Measurements from ENCODE around the gene SMYD5.

Gene SMYD5

GRCh38 chr2:73218298-73218697 is 4.3 kb downstream of the SMYD5 start:
- no peak overlapping the region for H2AK5ac ChIP-seq (ENCODE audit: low read length)
- no peak overlapping the region for H3K4ac ChIP-seq (ENCODE audit: low read depth, low read length)
- H4K8ac ChIP-seq (ENCODE audit: low read depth, low read length): no peak overlapping the region
- peaks cover 0 to 7% of the 10 kb centered on the region in 2 experiments for H3K4me1 ChIP-seq (ENCODE audit: control insufficient read depth in 1 of 2, insufficient read depth in 2 of 2, low read length in 2 of 2)
- H2AFZ ChIP-seq (ENCODE audit: insufficient read depth, low read length, poor library complexity): no peak overlapping the region
- H3K36me3 ChIP-seq (ENCODE audit: control insufficient read depth in 1 of 2, insufficient read depth in 2 of 2, low read length in 2 of 2): peaks cover 14 to 25% of the 10 kb centered on the region in 2 experiments
- no peak overlapping the region for H3K14ac ChIP-seq (ENCODE audit: low read length)
- H2BK120ac ChIP-seq (ENCODE audit: insufficient read depth, low read length, poor library complexity): no peak overlapping the region
- H3K79me2 ChIP-seq (ENCODE audit: control insufficient read depth, insufficient read depth, low read length, poor library complexity): peaks cover 5% of the 10 kb centered on the region
- H3K79me1 ChIP-seq (ENCODE audit: low read length): peaks cover 5% of the 10 kb centered on the region
- H4K12ac ChIP-seq (ENCODE audit: low read depth, low read length): no peak overlapping the region
- no peak overlapping the region for H3K4me2 ChIP-seq (ENCODE audit: low read length)
- H3K9me3 ChIP-seq (ENCODE audit: insufficient read depth, low read depth, low read length): no peaks in the 10 kb centered on the region
- no peak overlapping the region for H4K91ac ChIP-seq (ENCODE audit: low read depth, low read length)
- H2BK5ac ChIP-seq (ENCODE audit: low read depth, low read length, poor library complexity): no peak overlapping the region
- no peak overlapping the region for H3K27ac ChIP-seq (ENCODE audit: low read depth, low read length)
- H3K27me3 ChIP-seq (ENCODE audit: insufficient read depth, low read length): no peaks in the 10 kb centered on the region
- H3K18ac ChIP-seq (ENCODE audit: low read length): no peak overlapping the region
- H3K9ac ChIP-seq (ENCODE audit: low read length): no peak overlapping the region
- H3K23ac ChIP-seq (ENCODE audit: low read length): no peak overlapping the region
- H2BK12ac ChIP-seq (ENCODE audit: low read length): no peak overlapping the region
- DNase-seq: peak in 1 of 2 donors; percentile 25
- H3K4me3 ChIP-seq (ENCODE audit: low read depth, low read length): no peak overlapping the region

DNA sequence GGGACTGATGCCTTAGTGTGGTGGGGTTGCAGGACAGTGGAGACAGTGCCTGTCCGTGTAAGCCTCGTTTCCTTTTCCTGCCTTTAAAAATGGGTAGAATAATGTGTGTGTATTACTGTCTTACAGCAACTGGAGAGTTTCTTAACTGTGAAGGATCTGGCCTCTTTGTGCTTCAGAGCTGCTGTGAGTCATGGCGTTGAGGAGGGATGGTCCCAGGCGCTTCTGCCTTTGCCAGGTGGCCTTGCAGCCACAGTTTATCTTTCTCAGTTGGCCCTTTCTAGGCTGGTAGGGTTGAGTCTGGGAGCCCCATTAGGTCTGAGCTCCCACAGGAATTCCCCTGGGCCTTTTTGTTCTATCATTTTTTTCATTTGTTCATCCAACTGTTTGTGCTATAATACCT is 9.8 kb downstream of the SMYD5 start:
- peaks cover 3% of the 10 kb centered on the region for H3K9me3 ChIP-seq (ENCODE audit: insufficient read depth, low read depth, low read length)
- DNase-seq: no peak
- H3K27me3 ChIP-seq (ENCODE audit: insufficient read depth, low read length): no peaks in the 10 kb centered on the region
- no peak overlapping the region for H2AK5ac ChIP-seq (ENCODE audit: low read length)
- H3K23ac ChIP-seq (ENCODE audit: low read length): no peak overlapping the region
- no peak overlapping the region for H2AFZ ChIP-seq (ENCODE audit: insufficient read depth, low read length, poor library complexity)
- H3K18ac ChIP-seq (ENCODE audit: low read length): no peak overlapping the region
- no peak overlapping the region for H3K4me3 ChIP-seq (ENCODE audit: low read depth, low read length)
- H3K14ac ChIP-seq (ENCODE audit: low read length): no peak overlapping the region
- H3K9ac ChIP-seq (ENCODE audit: low read length): no peak overlapping the region
- no peak overlapping the region for H4K8ac ChIP-seq (ENCODE audit: low read depth, low read length)
- peaks cover 39 to 67% of the 10 kb centered on the region in 2 experiments for H3K36me3 ChIP-seq (ENCODE audit: control insufficient read depth in 1 of 2, insufficient read depth in 2 of 2, low read length in 2 of 2)
- peaks cover 0 to 2% of the 10 kb centered on the region in 2 experiments for H3K4me1 ChIP-seq (ENCODE audit: control insufficient read depth in 1 of 2, insufficient read depth in 2 of 2, low read length in 2 of 2)
- no peak overlapping the region for H3K27ac ChIP-seq (ENCODE audit: low read depth, low read length)
- no peak overlapping the region for H2BK12ac ChIP-seq (ENCODE audit: low read length)
- no peak overlapping the region for H4K91ac ChIP-seq (ENCODE audit: low read depth, low read length)
- H3K79me2 ChIP-seq (ENCODE audit: control insufficient read depth, insufficient read depth, low read length, poor library complexity): no peaks in the 10 kb centered on the region
- no peak overlapping the region for H4K12ac ChIP-seq (ENCODE audit: low read depth, low read length)
- no peak overlapping the region for H3K4ac ChIP-seq (ENCODE audit: low read depth, low read length)
- no peak overlapping the region for H2BK120ac ChIP-seq (ENCODE audit: insufficient read depth, low read length, poor library complexity)
- no peak overlapping the region for H3K4me2 ChIP-seq (ENCODE audit: low read length)
- no peaks in the 10 kb centered on the region for H3K79me1 ChIP-seq (ENCODE audit: low read length)
- no peak overlapping the region for H2BK5ac ChIP-seq (ENCODE audit: low read depth, low read length, poor library complexity)
- WGBS (ENCODE audit: extremely low coverage, insufficient coverage, insufficient read length): no CpG with 5 or more reads among the region's 4 CpGs

DNA sequence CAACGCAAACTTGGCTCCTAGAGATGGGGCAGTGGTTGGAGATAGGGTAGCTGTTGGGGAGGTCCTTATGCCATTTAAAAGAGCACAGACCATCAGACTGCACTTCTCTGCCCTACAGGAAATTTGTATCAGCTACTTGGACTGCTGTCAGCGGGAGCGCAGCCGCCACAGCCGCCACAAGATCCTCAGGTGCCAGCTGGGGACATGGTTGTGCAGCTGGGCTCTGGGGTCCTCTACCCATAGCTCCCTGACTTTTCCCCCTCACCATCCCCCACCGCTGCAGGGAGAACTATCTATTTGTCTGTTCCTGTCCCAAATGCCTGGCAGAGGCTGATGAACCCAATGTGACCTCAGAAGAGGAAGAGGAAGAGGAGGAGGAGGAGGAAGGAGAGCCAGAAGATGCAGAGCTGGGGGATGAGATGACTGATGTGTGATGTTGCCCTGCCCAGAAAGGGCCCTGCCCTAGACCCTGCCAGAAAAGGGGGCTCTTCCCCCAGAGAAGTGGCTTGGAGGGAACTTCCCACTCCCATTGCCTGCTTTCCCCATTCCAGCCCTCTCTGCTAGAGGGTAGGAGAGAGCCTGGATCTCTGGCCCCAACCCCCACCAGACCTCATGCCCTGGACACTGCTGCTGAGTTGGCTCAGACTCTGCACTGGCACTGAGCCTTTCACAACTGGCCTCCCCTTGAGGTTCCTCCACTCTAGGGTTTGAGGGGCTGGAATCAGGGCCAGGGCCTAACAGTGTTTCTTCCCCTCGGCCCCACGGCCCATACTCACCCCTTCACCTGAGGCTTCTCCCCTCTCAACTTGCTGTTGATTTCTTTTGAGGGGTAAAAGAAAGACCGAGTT is 11.7 kb downstream of the SMYD5 start:
- H4K91ac ChIP-seq (ENCODE audit: low read depth, low read length): no peak overlapping the region
- H3K36me3 ChIP-seq (ENCODE audit: control insufficient read depth in 1 of 2, insufficient read depth in 2 of 2, low read length in 2 of 2): peaks cover 38 to 68% of the 10 kb centered on the region in 2 experiments
- no peak overlapping the region for H4K12ac ChIP-seq (ENCODE audit: low read depth, low read length)
- H3K27me3 ChIP-seq (ENCODE audit: insufficient read depth, low read length): no peaks in the 10 kb centered on the region
- H2AK5ac ChIP-seq (ENCODE audit: low read length): no peak overlapping the region
- H3K18ac ChIP-seq (ENCODE audit: low read length): no peak overlapping the region
- no peak overlapping the region for H2BK12ac ChIP-seq (ENCODE audit: low read length)
- no peak for DNase-seq
- no peak overlapping the region for H2BK120ac ChIP-seq (ENCODE audit: insufficient read depth, low read length, poor library complexity)
- no peak overlapping the region for H4K8ac ChIP-seq (ENCODE audit: low read depth, low read length)
- no peak overlapping the region for H2AFZ ChIP-seq (ENCODE audit: insufficient read depth, low read length, poor library complexity)
- H3K27ac ChIP-seq (ENCODE audit: low read depth, low read length): no peak overlapping the region
- H3K9me3 ChIP-seq (ENCODE audit: insufficient read depth, low read depth, low read length): peaks cover 3% of the 10 kb centered on the region
- H3K4me1 ChIP-seq (ENCODE audit: control insufficient read depth in 1 of 2, insufficient read depth in 2 of 2, low read length in 2 of 2): no peaks in the 10 kb centered on the region
- WGBS (ENCODE audit: extremely low coverage, insufficient coverage, insufficient read length): no CpG with 5 or more reads among the region's 9 CpGs
- no peak overlapping the region for H3K14ac ChIP-seq (ENCODE audit: low read length)
- H3K4ac ChIP-seq (ENCODE audit: low read depth, low read length): no peak overlapping the region
- no peak overlapping the region for H3K9ac ChIP-seq (ENCODE audit: low read length)
- no peak overlapping the region for H2BK5ac ChIP-seq (ENCODE audit: low read depth, low read length, poor library complexity)
- H3K23ac ChIP-seq (ENCODE audit: low read length): no peak overlapping the region
- H3K79me1 ChIP-seq (ENCODE audit: low read length): no peaks in the 10 kb centered on the region
- H3K4me2 ChIP-seq (ENCODE audit: low read length): no peak overlapping the region
- no peak overlapping the region for H3K4me3 ChIP-seq (ENCODE audit: low read depth, low read length)
- H3K79me2 ChIP-seq (ENCODE audit: control insufficient read depth, insufficient read depth, low read length, poor library complexity): no peaks in the 10 kb centered on the region

DNA sequence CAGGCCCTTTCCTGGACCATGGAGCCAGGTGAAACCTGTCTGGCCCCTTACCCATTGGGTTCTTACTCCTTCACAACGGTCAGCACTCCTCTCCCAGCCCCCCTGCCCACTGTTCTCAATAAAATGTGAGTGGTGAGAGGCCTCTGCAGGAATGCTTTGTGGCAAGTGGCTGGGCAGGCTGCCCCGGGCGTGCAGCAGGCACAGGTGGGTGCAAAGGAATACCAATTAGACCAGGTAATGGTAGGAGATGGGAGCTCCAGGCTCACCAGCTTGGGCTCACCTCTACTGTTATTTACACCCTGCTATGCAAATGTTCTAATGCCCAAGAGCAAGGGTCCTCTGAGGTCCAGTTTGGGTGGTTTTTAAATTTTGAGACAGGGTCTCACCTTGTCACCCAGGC is 13.0 kb downstream of the SMYD5 start:
- H3K9me3 ChIP-seq (ENCODE audit: insufficient read depth, low read depth, low read length): peaks cover 3% of the 10 kb centered on the region
- no peak overlapping the region for H3K9ac ChIP-seq (ENCODE audit: low read length)
- peaks cover 34 to 59% of the 10 kb centered on the region in 2 experiments for H3K36me3 ChIP-seq (ENCODE audit: control insufficient read depth in 1 of 2, insufficient read depth in 2 of 2, low read length in 2 of 2)
- no peaks in the 10 kb centered on the region for H3K27me3 ChIP-seq (ENCODE audit: insufficient read depth, low read length)
- no peak overlapping the region for H3K4ac ChIP-seq (ENCODE audit: low read depth, low read length)
- H2AFZ ChIP-seq (ENCODE audit: insufficient read depth, low read length, poor library complexity): no peak overlapping the region
- DNase-seq: no peak
- no peak overlapping the region for H4K8ac ChIP-seq (ENCODE audit: low read depth, low read length)
- no CpG with 5 or more reads among the region's 3 CpGs for WGBS (ENCODE audit: extremely low coverage, insufficient coverage, insufficient read length)
- no peak overlapping the region for H2BK120ac ChIP-seq (ENCODE audit: insufficient read depth, low read length, poor library complexity)
- no peak overlapping the region for H3K4me3 ChIP-seq (ENCODE audit: low read depth, low read length)
- H3K79me1 ChIP-seq (ENCODE audit: low read length): no peaks in the 10 kb centered on the region
- H3K18ac ChIP-seq (ENCODE audit: low read length): no peak overlapping the region
- no peak overlapping the region for H2BK5ac ChIP-seq (ENCODE audit: low read depth, low read length, poor library complexity)
- H3K14ac ChIP-seq (ENCODE audit: low read length): no peak overlapping the region
- H3K4me2 ChIP-seq (ENCODE audit: low read length): no peak overlapping the region
- H3K23ac ChIP-seq (ENCODE audit: low read length): no peak overlapping the region
- H2AK5ac ChIP-seq (ENCODE audit: low read length): no peak overlapping the region
- no peak overlapping the region for H3K27ac ChIP-seq (ENCODE audit: low read depth, low read length)
- H4K12ac ChIP-seq (ENCODE audit: low read depth, low read length): no peak overlapping the region
- H3K4me1 ChIP-seq (ENCODE audit: control insufficient read depth in 1 of 2, insufficient read depth in 2 of 2, low read length in 2 of 2): no peaks in the 10 kb centered on the region
- no peaks in the 10 kb centered on the region for H3K79me2 ChIP-seq (ENCODE audit: control insufficient read depth, insufficient read depth, low read length, poor library complexity)
- H4K91ac ChIP-seq (ENCODE audit: low read depth, low read length): no peak overlapping the region
- H2BK12ac ChIP-seq (ENCODE audit: low read length): no peak overlapping the region

Measured in trophoblast cell (in vitro differentiated cells and primary cell).